Esophagus squamous epithelium (tissue), 5 donors: ENCODE measurements around the gene SCUBE2. TPM values are rescaled to one million over a fixed set of nuclear protein-coding genes. Genes with fewer than 3 reads are reported as not detected.
A peak's percentile ranks its signal among the peaks of the same experiment; 100 is the strongest.

Experiments
- DNase-seq: peaks from one replicate; lab custom pipeline; 2025; lab: John Stamatoyannopoulos, UW
- H3K27ac ChIP-seq, 4 donors: fragments of 200-600 bp; sonication (generic); one replicate each; pipeline ENCODE4 v1.5.1; 2016 to 2019; ENCODE audit warnings: mild to moderate bottlenecking in 1 of 4
- H3K27me3 ChIP-seq, 4 donors: fragments of 200-600 bp; sonication (generic); 1 replicate in 3 of 4; 2 replicates in 1 of 4; pipeline versions ENCODE4 v1.5.1 to v1.6.0; 2017 to 2021; ENCODE audit warnings: antibody characterized with exemption in 1 of 4
- H3K36me3 ChIP-seq, 3 donors: fragments of 200-600 bp; sonication (generic); one replicate each; pipeline ENCODE4 v1.5.1; 2016 to 2019
- H3K4me1 ChIP-seq, 3 donors: fragments of 200-600 bp; sonication (generic); one replicate each; pipeline ENCODE4 v1.5.1; 2017 to 2019
- H3K4me3 ChIP-seq, 4 donors: fragments of 200-600 bp; sonication (generic); 1 replicate in 3 of 4; 2 replicates in 1 of 4; pipeline ENCODE4 v1.5.1; 2016 to 2019; ENCODE audit warnings: mild to moderate bottlenecking in 2 of 4, moderate library complexity in 1 of 4
- H3K9me3 ChIP-seq, 3 donors: fragments of 200-600 bp; sonication (generic); one replicate each; pipeline ENCODE4 v1.5.1; 2016 to 2019
- CTCF ChIP-seq, 6 experiments: fragments of 450-650 bp in 4 of 6; fragments of 200-600 bp in 2 of 6; sonication (generic) in 2 of 6; IDR thresholded peaks; one replicate each; pipeline ENCODE4 v1.5.1; 2016 to 2019; ENCODE audit warnings: antibody characterized with exemption in 6 of 6, mild to moderate bottlenecking in 4 of 6, moderate library complexity in 4 of 6
- POLR2A ChIP-seq, 4 donors: fragments of 450-650 bp; IDR thresholded peaks; one replicate each; pipeline ENCODE4 v1.6.1; 2017; ENCODE audit warnings: antibody characterized with exemption in 4 of 4, mild to moderate bottlenecking in 4 of 4, moderate library complexity in 3 of 4
- WGBS, 2 donors: methylation state at CpG; one replicate each; pipeline ENCODE4 v1.1.5; 2018; 5-methylcytosine and 5-hydroxymethylcytosine counted together
- intact Hi-C: fragments of 100-400 bp; cut with DNase I; formaldehyde crosslinking; loops from one replicate; pipeline ENCODE4 v1.15.0; 2022
- total RNA-seq, 4 donors: library from RNA; depleted of rRNA; stranded (reverse); fragments of >200 nt; gene quantifications; one replicate each; pipeline ENCODE4 v1.1.0, GENCODE V29; 2016
- donor health status: DM: yes; HTN: yes; CAD: no.

SCUBE2 gene
- total RNA-seq, 4 donors from 2014 or later, result 0.97 to 4.9 (median 3.8) TPM

- Histone ChIP-seq H3K27me3 (peaks cover 0 to 44% (median 2%) of the 10 kb centered on the region in 4 donors), H3K4me3 (peak overlapping the region; percentile 30 to 72 (median 46)), H3K36me3 (no peaks in the 10 kb centered on the region), H3K4me1 (peaks cover 13 to 20% (median 17%) of the 10 kb centered on the region in 3 donors), H3K9me3 (no peaks in the 10 kb centered on the region), H3K27ac (peak overlapping the region in 1 of 4 donors; percentile 49)
- WGBS, 2 donors, result 13 to 17% methylated on average over 6 to 8 of the region's 8 CpGs
- intact Hi-C loops, result no loop called here
- TF ChIP-seq CTCF (IDR thresholded peaks at IDR 0.05), result no peak
- TF ChIP-seq POLR2A (IDR thresholded peaks at IDR 0.05), result no peak
- no peak for DNase-seq
Observed at GRCh38 chr11:9002920-9003572, 88.4 kb downstream of the SCUBE2 start.

- intact Hi-C loops, result no loop called here
Observed at GRCh38 chr11:9001736-9002135, 89.7 kb downstream of the SCUBE2 start.

GRCh38 chr11:8998017-8998416 is 93.4 kb downstream of the SCUBE2 start:
- Histone ChIP-seq H3K27ac (no peak overlapping the region), H3K4me3 (no peak overlapping the region), H3K9me3 (no peaks in the 10 kb centered on the region), H3K4me1 (peaks cover 2 to 4% (median 4%) of the 10 kb centered on the region in 3 donors), H3K36me3 (no peaks in the 10 kb centered on the region), H3K27me3 (peaks cover 0 to 31% (median 2%) of the 10 kb centered on the region in 4 donors)
- WGBS, 2 donors, result 59 to 88% methylated on average over 2 of the region's 2 CpGs
- intact Hi-C loops, result no loop called here
- no peak for TF ChIP-seq POLR2A (IDR thresholded peaks at IDR 0.05)
- no peak for TF ChIP-seq CTCF (IDR thresholded peaks at IDR 0.05)
- DNase-seq, result no peak

More at GRCh38 chr11:9001736-9002135, 89.7 kb downstream of the SCUBE2 start:
- DNase-seq, result no peak
- Histone ChIP-seq H3K4me1 (peaks cover 13 to 20% (median 17%) of the 10 kb centered on the region in 3 donors), H3K4me3 (no peak overlapping the region), H3K9me3 (no peaks in the 10 kb centered on the region), H3K27ac (no peak overlapping the region), H3K27me3 (peaks cover 0 to 44% (median 2%) of the 10 kb centered on the region in 4 donors), H3K36me3 (no peaks in the 10 kb centered on the region)
- TF ChIP-seq POLR2A (IDR thresholded peaks at IDR 0.05) (no peak), CTCF (IDR thresholded peaks at IDR 0.05) (no peak)
- 60 to 76% methylated on average over 6 of the region's 6 CpGs for WGBS, 2 donors

GRCh38 chr11:8997451-8997850 is 93.9 kb downstream of the SCUBE2 start:
- TF ChIP-seq POLR2A (IDR thresholded peaks at IDR 0.05), result no peak
- TF ChIP-seq CTCF (IDR thresholded peaks at IDR 0.05), result no peak
- no peak for DNase-seq
- Histone ChIP-seq H3K4me3 (no peak overlapping the region), H3K27me3 (peaks cover 0 to 26% (median 0%) of the 10 kb centered on the region in 4 donors), H3K4me1 (no peaks in the 10 kb centered on the region), H3K9me3 (no peaks in the 10 kb centered on the region), H3K27ac (no peak overlapping the region), H3K36me3 (no peaks in the 10 kb centered on the region)
- intact Hi-C loops, result no loop called here
- 90 to 93% methylated on average over 3 of the region's 3 CpGs for WGBS, 2 donors

GRCh38 chr11:8989453-8989852 is 101.9 kb downstream of the SCUBE2 start:
- no peak for TF ChIP-seq CTCF (IDR thresholded peaks at IDR 0.05)
- intact Hi-C loops, result no loop called here
- H3K27me3 ChIP-seq, result no peaks in the 10 kb centered on the region
- H3K4me3 ChIP-seq, result no peak overlapping the region
- H3K4me1 ChIP-seq, result no peaks in the 10 kb centered on the region
- no peaks in the 10 kb centered on the region for H3K9me3 ChIP-seq
- 57 to 74% methylated on average over 1 of the region's 1 CpG for WGBS, 2 donors
- no peak overlapping the region for H3K27ac ChIP-seq
- DNase-seq, result no peak
- no peaks in the 10 kb centered on the region for H3K36me3 ChIP-seq
